Activated CD4-positive, alpha-beta memory T cell treated with anti-CD3 and anti-CD28 coated beads, Interleukin-2, amount 10 ng/mL, durations not matched to agents 7 days and 5 days (primary cell): ENCODE results near the gene NEMP2. TPM values are rescaled to one million over a fixed set of nuclear protein-coding genes. Genes with fewer than 3 reads are reported as not detected.

ENCODE experiments used
- CTCF ChIA-PET: fragments of 350-600 bp; sonication (Branson Sonifier 250); formaldehyde crosslinking; loops from one replicate; lab custom pipeline; 2021; ENCODE audit warnings: antibody characterized with exemption, inconsistent platforms; lab: Charles Lee
- POLR2A ChIA-PET: fragments of 350-600 bp; sonication (Branson Sonifier 250); formaldehyde crosslinking; loops from one replicate; lab custom pipeline; 2021; ENCODE audit warnings: antibody characterized with exemption; lab: Charles Lee
- DNase-seq: peaks from one replicate; pipeline ENCODE4 v3.0.0-alpha.2; 2020
- H3K27ac Mint-ChIP-seq: one replicate; pipeline ENCODE4 v1.8.0; 2021; ENCODE audit warnings: mild to moderate bottlenecking, mixed read lengths
- H3K27me3 Mint-ChIP-seq: one replicate; pipeline ENCODE4 v1.8.0; 2021; ENCODE audit warnings: mixed read lengths
- H3K36me3 Mint-ChIP-seq: one replicate; pipeline ENCODE4 v1.8.0; 2021; ENCODE audit warnings: low read depth, mixed read lengths
- H3K4me1 Mint-ChIP-seq: one replicate; pipeline ENCODE4 v1.8.0; 2021; ENCODE audit warnings: mixed read lengths
- H3K4me3 Mint-ChIP-seq: one replicate; pipeline ENCODE4 v1.8.0; 2021; ENCODE audit warnings: mild to moderate bottlenecking, mixed read lengths
- H3K9me3 Mint-ChIP-seq: one replicate; pipeline ENCODE4 v1.8.0; 2021; ENCODE audit warnings: mixed read lengths
- total RNA-seq, 2 experiments: library from RNA; stranded (reverse); gene quantifications; one replicate each; pipeline ENCODE4 v1.2.3, GENCODE V29; 2021

NEMP2 gene
- total RNA-seq, result 10 to 100 TPM; 18.9 to 19.1 TPM

- POLR2A ChIA-PET, result interaction anchor here (0.7 to 3.1 kb wide), 34 partner anchors 14 to 877 kb away, joined by 3 to 43 read pairs (median 4); partner anchors contain the start of genes GLS, INPP1, MFSD6 and NAB1
- Mint-ChIP-seq H3K27ac (peak within 1 kb of the TSS; percentile 99), H3K36me3 (peaks cover 46% of the 10 kb centered on the region), H3K4me1 (peaks cover 55% of the 10 kb centered on the region), H3K9me3 (peaks cover 24% of the 10 kb centered on the region), H3K27me3 (no peaks in the 10 kb centered on the region), H3K4me3 (peak within 1 kb of the TSS; percentile 89)
- CTCF ChIA-PET, result interaction anchor here (1.1 to 1.5 kb wide), 2 partner anchors 116 to 145 kb away, joined by 3 to 9 read pairs; no protein-coding TSS in a partner anchor
- peak; percentile 83 for DNase-seq
Observed at GRCh38 chr2:190534310-190535120, at the start of gene NEMP2. TSS of gene NEMP2 (minus strand) at chr2:190534722. CDS start at chr2:190534655, 67 bp downstream.

GRCh38 chr2:190583507-190584337 is 49.2 kb upstream of the NEMP2 start:
- ChIA-PET POLR2A (no interaction called here), CTCF (no interaction called here)
- H3K4me3 Mint-ChIP-seq, result no peak overlapping the region
- no peak for DNase-seq
- peaks cover 6% of the 10 kb centered on the region for H3K4me1 Mint-ChIP-seq
- H3K27ac Mint-ChIP-seq, result no peak overlapping the region
- no peaks in the 10 kb centered on the region for H3K36me3 Mint-ChIP-seq
- no peaks in the 10 kb centered on the region for H3K9me3 Mint-ChIP-seq
- H3K27me3 Mint-ChIP-seq, result no peaks in the 10 kb centered on the region

- Mint-ChIP-seq H3K4me3 (no peak overlapping the region), H3K27me3 (no peaks in the 10 kb centered on the region), H3K4me1 (peaks cover 13% of the 10 kb centered on the region), H3K36me3 (no peaks in the 10 kb centered on the region), H3K27ac (no peak overlapping the region), H3K9me3 (no peaks in the 10 kb centered on the region)
- DNase-seq, result no peak
- CTCF ChIA-PET, result no interaction called here
- POLR2A ChIA-PET, result interaction anchor here (1.2 kb wide), 1 partner anchor 48 kb away, joined by 4 read pairs; the partner anchor contains the start of gene NEMP2
Observed at GRCh38 chr2:190582736-190583506, 48.4 kb upstream of the NEMP2 start.

GRCh38 chr2:190582019-190582418 is 47.5 kb upstream of the NEMP2 start:
- ChIA-PET POLR2A (interaction anchor here (1.2 kb wide), 1 partner anchor 47 kb away, joined by 4 read pairs; the partner anchor contains the start of gene NEMP2), CTCF (no interaction called here)

GRCh38 chr2:190579915-190580846 is 45.7 kb upstream of the NEMP2 start:
- Mint-ChIP-seq H3K4me1 (peaks cover 19% of the 10 kb centered on the region), H3K9me3 (no peaks in the 10 kb centered on the region), H3K27me3 (no peaks in the 10 kb centered on the region), H3K27ac (no peak overlapping the region), H3K4me3 (no peak overlapping the region), H3K36me3 (no peaks in the 10 kb centered on the region)
- DNase-seq, result no peak
- POLR2A ChIA-PET, result no interaction called here
- CTCF ChIA-PET, result no interaction called here

More at GRCh38 chr2:190582019-190582418, 47.5 kb upstream of the NEMP2 start:
- H3K27me3 Mint-ChIP-seq, result no peaks in the 10 kb centered on the region
- H3K4me3 Mint-ChIP-seq, result no peak overlapping the region
- DNase-seq, result no peak
- peaks cover 15% of the 10 kb centered on the region for H3K4me1 Mint-ChIP-seq
- no peak overlapping the region for H3K27ac Mint-ChIP-seq
- no peaks in the 10 kb centered on the region for H3K36me3 Mint-ChIP-seq
- H3K9me3 Mint-ChIP-seq, result no peaks in the 10 kb centered on the region

- Mint-ChIP-seq H3K4me3 (no peak overlapping the region), H3K9me3 (no peaks in the 10 kb centered on the region), H3K4me1 (peaks cover 19% of the 10 kb centered on the region), H3K27me3 (no peaks in the 10 kb centered on the region), H3K36me3 (no peaks in the 10 kb centered on the region), H3K27ac (no peak overlapping the region)
- CTCF ChIA-PET, result no interaction called here
- DNase-seq, result no peak
- POLR2A ChIA-PET, result no interaction called here
Observed at GRCh38 chr2:190579058-190579410, 44.5 kb upstream of the NEMP2 start.

- Mint-ChIP-seq H3K4me1 (peaks cover 19% of the 10 kb centered on the region), H3K4me3 (no peak overlapping the region), H3K27me3 (no peaks in the 10 kb centered on the region), H3K9me3 (no peaks in the 10 kb centered on the region), H3K27ac (peak overlapping the region; percentile 50), H3K36me3 (no peaks in the 10 kb centered on the region)
- no peak for DNase-seq
- ChIA-PET CTCF (no interaction called here), POLR2A (interaction anchor here (0.6 kb wide), 1 partner anchor 72 kb away, joined by 3 read pairs; no protein-coding TSS in a partner anchor)
Observed at GRCh38 chr2:190578158-190579057, 43.9 kb upstream of the NEMP2 start.

- no peaks in the 10 kb centered on the region for H3K27me3 Mint-ChIP-seq
- no peak overlapping the region for H3K4me3 Mint-ChIP-seq
- H3K4me1 Mint-ChIP-seq, result peaks cover 18% of the 10 kb centered on the region
- POLR2A ChIA-PET, result no interaction called here
- H3K9me3 Mint-ChIP-seq, result no peaks in the 10 kb centered on the region
- no peak overlapping the region for H3K27ac Mint-ChIP-seq
- DNase-seq, result no peak
- CTCF ChIA-PET, result interaction anchor here (0.7 kb wide), 1 partner anchor 194 kb away, joined by 4 read pairs; no protein-coding TSS in a partner anchor
- H3K36me3 Mint-ChIP-seq, result no peaks in the 10 kb centered on the region
Observed at GRCh38 chr2:190576573-190576972, 42.1 kb upstream of the NEMP2 start.

GRCh38 chr2:190575263-190575662 is 40.7 kb upstream of the NEMP2 start:
- H3K36me3 Mint-ChIP-seq, result no peaks in the 10 kb centered on the region
- H3K4me3 Mint-ChIP-seq, result no peak overlapping the region
- H3K9me3 Mint-ChIP-seq, result no peaks in the 10 kb centered on the region
- ChIA-PET POLR2A (interaction anchor here (1.6 kb wide), 1 partner anchor 41 kb away, joined by 6 read pairs; the partner anchor contains the start of gene NEMP2), CTCF (no interaction called here)
- H3K27me3 Mint-ChIP-seq, result no peaks in the 10 kb centered on the region
- H3K4me1 Mint-ChIP-seq, result peaks cover 18% of the 10 kb centered on the region
- DNase-seq, result no peak
- H3K27ac Mint-ChIP-seq, result no peak overlapping the region

- no peak overlapping the region for H3K27ac Mint-ChIP-seq
- H3K4me1 Mint-ChIP-seq, result peaks cover 17% of the 10 kb centered on the region
- H3K36me3 Mint-ChIP-seq, result no peaks in the 10 kb centered on the region
- no peaks in the 10 kb centered on the region for H3K9me3 Mint-ChIP-seq
- ChIA-PET CTCF (no interaction called here), POLR2A (interaction anchor here (1.6 kb wide), 1 partner anchor 40 kb away, joined by 6 read pairs; the partner anchor contains the start of gene NEMP2)
- H3K27me3 Mint-ChIP-seq, result no peaks in the 10 kb centered on the region
- no peak for DNase-seq
- H3K4me3 Mint-ChIP-seq, result no peak overlapping the region
Observed at GRCh38 chr2:190574169-190574568, 39.6 kb upstream of the NEMP2 start.

- Mint-ChIP-seq H3K4me3 (no peak overlapping the region), H3K9me3 (peaks cover 7% of the 10 kb centered on the region), H3K36me3 (peaks cover 1% of the 10 kb centered on the region), H3K27ac (no peak overlapping the region), H3K27me3 (no peaks in the 10 kb centered on the region), H3K4me1 (peaks cover 5% of the 10 kb centered on the region)
- no peak for DNase-seq
- ChIA-PET POLR2A (no interaction called here), CTCF (interaction anchor here (1.4 kb wide), 1 partner anchor 108 kb away, joined by 3 read pairs; no protein-coding TSS in a partner anchor)
Observed at GRCh38 chr2:190572246-190572645, 37.7 kb upstream of the NEMP2 start.
